ENCODE data around the gene MEF2D. TPM values are rescaled to one million over a fixed set of nuclear protein-coding genes. Genes with fewer than 3 reads are reported as not detected.

MEF2D gene
- total RNA-seq, 1 donor from 2014 or later = 7.8 TPM

- Histone ChIP-seq H3K27me3 (ENCODE audit: control insufficient read depth in 3 of 3, insufficient read depth in 3 of 3, low read length in 3 of 3) (no peaks in the 10 kb centered on the region), H3K27ac (ENCODE audit: low read depth, low read length) (peak overlapping the region; percentile 56), H3K9ac (ENCODE audit: low read depth in 1 of 3, low read length in 3 of 3) (peak overlapping the region in 2 of 3 donors; percentile 50 to 68), H3K36me3 (ENCODE audit: control insufficient read depth in 3 of 3, insufficient read depth in 3 of 3, low read length in 3 of 3) (peaks cover 42 to 47% (median 46%) of the 10 kb centered on the region in 3 donors), H3K4me3 (ENCODE audit: low read length in 3 of 3) (no peak overlapping the region), H3K9me3 (ENCODE audit: control insufficient read depth in 3 of 3, low read length in 3 of 3) (no peaks in the 10 kb centered on the region), H3K4me1 (ENCODE audit: control insufficient read depth in 3 of 3, insufficient read depth in 3 of 3, low read length in 3 of 3) (peaks cover 37 to 60% (median 57%) of the 10 kb centered on the region in 3 donors)
These were observed 34.7 kb downstream of the MEF2D start for GRCh38 chr1:156465747-156466365.

- Histone ChIP-seq H3K27me3 (ENCODE audit: control insufficient read depth in 3 of 3, insufficient read depth in 3 of 3, low read length in 3 of 3) (no peaks in the 10 kb centered on the region), H3K4me3 (ENCODE audit: low read length in 3 of 3) (peak overlapping the region in 1 of 3 donors; percentile 13), H3K4me1 (ENCODE audit: control insufficient read depth in 3 of 3, insufficient read depth in 3 of 3, low read length in 3 of 3) (peaks cover 37 to 57% (median 53%) of the 10 kb centered on the region in 3 donors), H3K27ac (ENCODE audit: low read depth, low read length) (peak overlapping the region; percentile 56), H3K9ac (ENCODE audit: low read depth in 1 of 3, low read length in 3 of 3) (peak overlapping the region; percentile 43 to 68 (median 50)), H3K9me3 (ENCODE audit: control insufficient read depth in 3 of 3, low read length in 3 of 3) (no peaks in the 10 kb centered on the region), H3K36me3 (ENCODE audit: control insufficient read depth in 3 of 3, insufficient read depth in 3 of 3, low read length in 3 of 3) (peaks cover 38 to 41% (median 40%) of the 10 kb centered on the region in 3 donors)
These were observed 35.6 kb downstream of the MEF2D start for GRCh38 chr1:156464825-156465452.

GRCh38 chr1:156464335-156464734 is 36.2 kb downstream of the MEF2D start:
- Histone ChIP-seq H3K36me3 (ENCODE audit: control insufficient read depth in 3 of 3, insufficient read depth in 3 of 3, low read length in 3 of 3) (peaks cover 33 to 40% (median 36%) of the 10 kb centered on the region in 3 donors), H3K4me3 (ENCODE audit: low read length in 3 of 3) (peak overlapping the region in 1 of 3 donors; percentile 13), H3K27me3 (ENCODE audit: control insufficient read depth in 3 of 3, insufficient read depth in 3 of 3, low read length in 3 of 3) (no peaks in the 10 kb centered on the region), H3K9me3 (ENCODE audit: control insufficient read depth in 3 of 3, low read length in 3 of 3) (no peaks in the 10 kb centered on the region), H3K27ac (ENCODE audit: low read depth, low read length) (peak overlapping the region; percentile 56), H3K9ac (ENCODE audit: low read depth in 1 of 3, low read length in 3 of 3) (peak overlapping the region in 2 of 3 donors; percentile 43 to 68), H3K4me1 (ENCODE audit: control insufficient read depth in 3 of 3, insufficient read depth in 3 of 3, low read length in 3 of 3) (peaks cover 35 to 57% (median 50%) of the 10 kb centered on the region in 3 donors)

GRCh38 chr1:156463874-156464273 is 36.7 kb downstream of the MEF2D start:
- H3K4me1 ChIP-seq (ENCODE audit: control insufficient read depth in 3 of 3, insufficient read depth in 3 of 3, low read length in 3 of 3) = peaks cover 35 to 54% (median 48%) of the 10 kb centered on the region in 3 donors
- no peaks in the 10 kb centered on the region for H3K27me3 ChIP-seq (ENCODE audit: control insufficient read depth in 3 of 3, insufficient read depth in 3 of 3, low read length in 3 of 3)
- peaks cover 29 to 36% (median 33%) of the 10 kb centered on the region in 3 donors for H3K36me3 ChIP-seq (ENCODE audit: control insufficient read depth in 3 of 3, insufficient read depth in 3 of 3, low read length in 3 of 3)
- H3K4me3 ChIP-seq (ENCODE audit: low read length in 3 of 3) = no peak overlapping the region
- H3K9ac ChIP-seq (ENCODE audit: low read depth in 1 of 3, low read length in 3 of 3) = no peak overlapping the region
- H3K9me3 ChIP-seq (ENCODE audit: control insufficient read depth in 3 of 3, low read length in 3 of 3) = no peaks in the 10 kb centered on the region
- peak overlapping the region; percentile 64 for H3K27ac ChIP-seq (ENCODE audit: low read depth, low read length)

- Histone ChIP-seq H3K4me3 (ENCODE audit: low read length in 3 of 3) (no peak overlapping the region), H3K9me3 (ENCODE audit: control insufficient read depth in 3 of 3, low read length in 3 of 3) (no peaks in the 10 kb centered on the region), H3K36me3 (ENCODE audit: control insufficient read depth in 3 of 3, insufficient read depth in 3 of 3, low read length in 3 of 3) (peaks cover 23 to 29% (median 26%) of the 10 kb centered on the region in 3 donors), H3K27ac (ENCODE audit: low read depth, low read length) (peak overlapping the region; percentile 64), H3K4me1 (ENCODE audit: control insufficient read depth in 3 of 3, insufficient read depth in 3 of 3, low read length in 3 of 3) (peaks cover 31 to 48% (median 44%) of the 10 kb centered on the region in 3 donors), H3K9ac (ENCODE audit: low read depth in 1 of 3, low read length in 3 of 3) (no peak overlapping the region), H3K27me3 (ENCODE audit: control insufficient read depth in 3 of 3, insufficient read depth in 3 of 3, low read length in 3 of 3) (no peaks in the 10 kb centered on the region)
These were observed 37.4 kb downstream of the MEF2D start for GRCh38 chr1:156462954-156463795.

GRCh38 chr1:156461781-156462647 is 38.6 kb downstream of the MEF2D start:
- Histone ChIP-seq H3K27me3 (ENCODE audit: control insufficient read depth in 3 of 3, insufficient read depth in 3 of 3, low read length in 3 of 3) (no peaks in the 10 kb centered on the region), H3K9me3 (ENCODE audit: control insufficient read depth in 3 of 3, low read length in 3 of 3) (no peaks in the 10 kb centered on the region), H3K36me3 (ENCODE audit: control insufficient read depth in 3 of 3, insufficient read depth in 3 of 3, low read length in 3 of 3) (peaks cover 14 to 20% (median 19%) of the 10 kb centered on the region in 3 donors), H3K4me1 (ENCODE audit: control insufficient read depth in 3 of 3, insufficient read depth in 3 of 3, low read length in 3 of 3) (peaks cover 33 to 44% (median 40%) of the 10 kb centered on the region in 3 donors), H3K27ac (ENCODE audit: low read depth, low read length) (peak overlapping the region; percentile 39), H3K4me3 (ENCODE audit: low read length in 3 of 3) (no peak overlapping the region), H3K9ac (ENCODE audit: low read depth in 1 of 3, low read length in 3 of 3) (no peak overlapping the region)

GRCh38 chr1:156461109-156461508 is 39.5 kb downstream of the MEF2D start:
- peaks cover 27 to 41% (median 38%) of the 10 kb centered on the region in 3 donors for H3K4me1 ChIP-seq (ENCODE audit: control insufficient read depth in 3 of 3, insufficient read depth in 3 of 3, low read length in 3 of 3)
- no peaks in the 10 kb centered on the region for H3K27me3 ChIP-seq (ENCODE audit: control insufficient read depth in 3 of 3, insufficient read depth in 3 of 3, low read length in 3 of 3)
- no peaks in the 10 kb centered on the region for H3K9me3 ChIP-seq (ENCODE audit: control insufficient read depth in 3 of 3, low read length in 3 of 3)
- no peak overlapping the region for H3K9ac ChIP-seq (ENCODE audit: low read depth in 1 of 3, low read length in 3 of 3)
- peak overlapping the region; percentile 39 for H3K27ac ChIP-seq (ENCODE audit: low read depth, low read length)
- no peak overlapping the region for H3K4me3 ChIP-seq (ENCODE audit: low read length in 3 of 3)
- H3K36me3 ChIP-seq (ENCODE audit: control insufficient read depth in 3 of 3, insufficient read depth in 3 of 3, low read length in 3 of 3) = peaks cover 5 to 11% (median 10%) of the 10 kb centered on the region in 3 donors

- no peaks in the 10 kb centered on the region for H3K9me3 ChIP-seq (ENCODE audit: control insufficient read depth in 3 of 3, low read length in 3 of 3)
- H3K36me3 ChIP-seq (ENCODE audit: control insufficient read depth in 3 of 3, insufficient read depth in 3 of 3, low read length in 3 of 3) = peaks cover under 1 to 8% (median 7%) of the 10 kb centered on the region in 3 donors
- H3K27ac ChIP-seq (ENCODE audit: low read depth, low read length) = no peak overlapping the region
- no peak overlapping the region for H3K4me3 ChIP-seq (ENCODE audit: low read length in 3 of 3)
- no peaks in the 10 kb centered on the region for H3K27me3 ChIP-seq (ENCODE audit: control insufficient read depth in 3 of 3, insufficient read depth in 3 of 3, low read length in 3 of 3)
- H3K9ac ChIP-seq (ENCODE audit: low read depth in 1 of 3, low read length in 3 of 3) = no peak overlapping the region
- peaks cover 23 to 37% (median 33%) of the 10 kb centered on the region in 3 donors for H3K4me1 ChIP-seq (ENCODE audit: control insufficient read depth in 3 of 3, insufficient read depth in 3 of 3, low read length in 3 of 3)
These were observed 40.0 kb downstream of the MEF2D start for GRCh38 chr1:156460525-156460924.

GRCh38 chr1:156458181-156458503 is 42.4 kb downstream of the MEF2D start:
- Histone ChIP-seq H3K27ac (ENCODE audit: low read depth, low read length) (peak overlapping the region; percentile 100), H3K9ac (ENCODE audit: low read depth in 1 of 3, low read length in 3 of 3) (no peak overlapping the region)

More at GRCh38 chr1:156458181-156458503, 42.4 kb downstream of the MEF2D start:
- Histone ChIP-seq H3K36me3 (ENCODE audit: control insufficient read depth in 3 of 3, insufficient read depth in 3 of 3, low read length in 3 of 3) (no peaks in the 10 kb centered on the region), H3K27me3 (ENCODE audit: control insufficient read depth in 3 of 3, insufficient read depth in 3 of 3, low read length in 3 of 3) (no peaks in the 10 kb centered on the region), H3K9me3 (ENCODE audit: control insufficient read depth in 3 of 3, low read length in 3 of 3) (no peaks in the 10 kb centered on the region), H3K4me1 (ENCODE audit: control insufficient read depth in 3 of 3, insufficient read depth in 3 of 3, low read length in 3 of 3) (peaks cover 6 to 18% (median 13%) of the 10 kb centered on the region in 3 donors), H3K4me3 (ENCODE audit: low read length in 3 of 3) (no peak overlapping the region)
